Measurements from ENCODE around the gene ARL11.

The ARL11 gene

DNA sequence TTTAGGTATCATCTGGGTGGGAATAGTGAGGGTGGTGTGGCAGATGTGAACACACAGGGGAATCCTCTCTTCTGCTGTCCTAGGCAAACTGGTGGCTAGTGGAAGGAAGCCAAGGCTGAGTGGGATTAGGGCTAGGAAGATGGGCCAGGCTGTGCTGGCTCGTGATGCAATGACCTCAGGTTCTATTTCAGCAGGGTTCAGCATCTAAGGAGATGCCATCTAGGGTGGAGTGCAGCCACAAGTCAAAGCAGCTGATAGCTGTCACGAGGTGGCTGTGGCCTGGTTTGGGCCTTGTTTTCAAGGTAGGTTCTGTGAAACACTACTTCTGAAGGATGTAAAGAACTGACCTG, 21.6 kb downstream of the ARL11 start:
- no peak for DNase-seq

DNA sequence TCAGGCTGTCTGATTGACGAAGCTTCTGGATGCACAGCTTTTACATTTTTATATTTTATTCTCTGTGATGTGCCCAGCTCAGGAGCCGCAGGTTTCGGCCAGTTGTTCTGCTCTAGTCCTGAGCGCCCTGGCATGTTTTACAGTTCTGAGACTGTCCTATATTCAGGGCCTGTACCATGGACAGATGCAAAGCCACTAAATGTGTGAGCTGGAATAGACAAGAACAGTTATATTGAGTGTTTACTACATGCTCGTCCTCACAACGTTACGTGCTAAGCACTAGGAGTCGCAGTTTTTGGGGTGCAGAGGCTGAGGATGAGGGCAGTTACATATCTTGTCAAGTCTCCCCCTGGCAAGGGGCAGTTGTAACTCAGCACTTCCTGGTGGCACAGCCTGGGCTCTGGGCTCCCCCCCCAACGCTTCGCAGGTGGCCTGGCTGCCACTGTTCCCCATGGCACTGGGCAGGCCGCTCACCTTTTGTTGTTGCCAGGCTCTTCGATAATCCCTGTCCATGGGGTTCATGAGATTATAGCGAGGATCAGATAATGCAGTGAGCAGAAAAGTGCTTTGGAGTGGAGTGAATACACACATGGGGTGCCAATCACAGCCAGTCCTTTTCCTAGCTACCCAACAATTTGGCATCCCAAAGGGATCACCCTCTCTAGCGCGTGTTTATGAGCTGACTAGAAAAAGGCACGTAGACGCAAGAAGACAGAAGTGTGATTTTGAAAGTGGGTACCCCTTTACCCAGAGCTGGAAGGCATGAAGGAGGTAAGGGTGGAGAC, 23.5 kb downstream of the ARL11 start:
- DNase-seq = no peak

DNA sequence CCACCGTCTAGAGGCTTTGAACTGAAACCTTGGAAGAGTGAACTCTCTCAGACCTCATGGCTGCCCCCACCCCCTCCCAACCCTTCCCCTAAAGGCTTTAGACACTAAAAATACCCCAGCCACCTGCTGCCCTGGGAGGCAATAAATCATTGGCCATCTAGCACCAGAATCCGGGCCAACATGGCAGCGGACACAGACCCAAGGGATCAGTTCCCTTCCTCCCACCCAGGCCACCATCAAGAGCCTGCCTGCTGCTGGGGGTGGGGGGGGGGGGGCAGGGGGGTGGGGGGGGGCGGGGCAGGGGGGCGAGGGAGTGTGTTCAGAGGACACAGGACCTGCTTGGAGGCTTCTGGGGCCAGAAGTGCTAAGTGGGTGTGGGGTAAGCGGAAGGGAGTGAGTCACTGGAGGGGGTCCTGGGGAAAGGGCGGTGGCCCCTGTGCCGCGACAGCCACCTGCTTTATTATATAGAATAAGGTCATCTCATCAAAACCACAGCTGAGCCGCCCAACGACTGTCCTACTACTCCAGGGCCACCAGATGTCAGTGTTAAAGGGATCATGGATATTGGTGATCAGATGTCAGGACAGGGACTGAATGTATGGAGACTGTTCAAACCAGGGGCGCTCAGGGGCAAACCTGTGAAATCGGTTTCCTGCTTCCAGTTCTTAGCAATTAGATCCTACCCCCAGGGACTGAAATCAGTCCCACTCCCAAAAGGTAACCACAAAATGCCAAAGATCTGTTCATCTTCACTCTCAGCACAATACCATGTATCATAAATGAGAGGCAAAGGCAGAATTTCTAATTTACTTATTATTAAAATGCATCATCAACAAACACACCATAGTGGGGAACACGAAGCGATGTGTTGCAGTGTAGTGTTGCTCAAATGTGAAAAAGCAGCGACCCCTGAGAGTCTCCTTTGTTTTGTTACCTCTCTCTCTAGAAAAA, 24.3 kb downstream of the ARL11 start:
- DNase-seq = peak; percentile 50

DNA sequence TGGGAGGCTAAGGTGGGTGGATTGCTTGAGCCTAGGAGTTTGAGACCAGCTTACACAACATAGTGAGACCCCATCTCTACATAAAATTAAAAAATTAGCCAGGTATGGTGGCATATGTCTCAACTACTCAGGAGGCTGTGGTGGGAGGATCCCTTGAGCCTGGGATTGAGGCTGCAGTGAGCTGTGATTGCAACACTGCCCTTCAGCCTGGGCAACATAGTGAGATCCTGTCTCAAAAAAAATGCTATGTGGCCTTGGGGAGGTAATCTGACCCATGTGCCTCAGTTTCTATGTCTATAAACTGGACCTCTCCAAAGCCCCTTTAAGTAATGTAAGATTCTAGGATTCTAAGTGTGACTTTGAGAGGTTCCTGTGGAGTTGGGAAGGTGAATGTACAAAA, 25.2 kb downstream of the ARL11 start:
- no peak for DNase-seq

DNA sequence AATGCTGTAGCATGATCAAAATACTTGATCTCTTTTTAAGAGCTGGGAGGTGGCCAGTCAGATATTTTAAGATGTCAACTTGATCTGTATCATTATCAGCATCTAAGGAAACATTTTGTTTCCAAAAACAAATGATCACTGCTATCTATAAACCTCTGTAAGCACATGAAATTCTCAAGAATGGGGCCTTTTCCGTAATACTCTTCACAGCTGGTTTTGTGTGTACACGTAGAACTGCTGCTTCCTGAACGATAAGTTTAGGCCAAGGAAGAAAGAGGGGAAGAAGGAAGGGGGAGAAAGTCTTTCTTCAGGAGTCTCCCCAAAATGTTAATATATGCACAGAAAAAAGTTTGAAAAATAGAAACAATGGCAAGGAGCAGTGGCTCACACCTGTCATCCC, 25.7 kb downstream of the ARL11 start:
- no peak for DNase-seq

DNA sequence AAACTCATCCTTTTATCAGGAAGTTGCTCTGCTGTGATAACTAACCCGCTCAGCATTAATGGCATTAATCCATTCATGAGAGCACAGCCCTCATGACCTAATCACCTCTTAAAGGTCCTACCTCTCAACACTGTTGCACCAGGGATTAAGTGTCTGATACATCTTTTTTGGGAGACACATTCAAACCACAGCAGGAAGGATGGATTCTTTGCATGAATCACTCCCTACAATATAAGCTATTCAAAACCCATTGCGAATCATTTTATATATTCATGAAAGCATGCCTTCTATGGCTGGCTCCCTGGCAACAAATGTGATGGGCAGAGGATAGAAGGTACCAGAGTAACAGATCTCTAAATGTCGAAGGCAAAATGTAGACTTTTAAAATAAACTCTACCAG, 27.6 kb downstream of the ARL11 start:
- DNase-seq = peak; percentile 61

DNA sequence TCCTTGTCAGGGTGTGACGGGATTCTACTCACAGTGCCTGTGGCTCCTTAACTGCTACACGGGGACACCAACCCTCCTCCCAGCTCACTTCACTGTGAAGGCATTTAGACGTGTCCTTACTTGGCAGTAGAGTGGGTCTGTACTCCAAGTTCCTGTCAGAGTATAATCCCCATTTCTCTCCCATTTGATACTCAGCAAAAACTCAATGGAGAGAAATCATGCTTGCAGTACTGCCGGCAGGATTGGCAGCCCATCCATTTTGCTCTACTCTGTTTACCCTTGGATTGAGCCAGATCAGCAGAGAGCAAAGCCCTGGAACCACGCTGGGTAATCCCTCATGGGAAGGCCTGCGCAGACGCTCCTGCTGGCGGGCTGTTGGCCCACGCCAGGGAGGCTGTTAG, 28.9 kb downstream of the ARL11 start:
- DNase-seq = no peak

DNA sequence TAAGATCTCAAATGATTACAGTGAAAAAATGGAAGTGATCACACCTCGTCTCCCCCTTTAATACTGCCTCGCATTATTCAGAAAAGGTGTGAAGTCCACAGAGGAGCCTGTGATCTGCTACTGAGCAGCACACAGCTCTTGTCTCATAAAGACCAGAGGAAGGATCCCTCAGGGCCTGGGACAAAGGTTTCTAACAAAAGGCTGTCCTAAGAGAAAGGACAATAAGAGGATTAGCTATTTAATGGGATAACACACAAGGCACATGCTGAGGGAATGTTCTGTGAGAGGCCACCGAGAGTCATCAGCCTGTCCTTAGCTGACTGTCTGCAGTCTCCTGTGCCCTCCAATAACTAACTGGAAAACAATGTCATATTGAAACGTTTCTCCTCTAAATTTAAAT, 36.3 kb downstream of the ARL11 start:
- no peak for DNase-seq

DNA sequence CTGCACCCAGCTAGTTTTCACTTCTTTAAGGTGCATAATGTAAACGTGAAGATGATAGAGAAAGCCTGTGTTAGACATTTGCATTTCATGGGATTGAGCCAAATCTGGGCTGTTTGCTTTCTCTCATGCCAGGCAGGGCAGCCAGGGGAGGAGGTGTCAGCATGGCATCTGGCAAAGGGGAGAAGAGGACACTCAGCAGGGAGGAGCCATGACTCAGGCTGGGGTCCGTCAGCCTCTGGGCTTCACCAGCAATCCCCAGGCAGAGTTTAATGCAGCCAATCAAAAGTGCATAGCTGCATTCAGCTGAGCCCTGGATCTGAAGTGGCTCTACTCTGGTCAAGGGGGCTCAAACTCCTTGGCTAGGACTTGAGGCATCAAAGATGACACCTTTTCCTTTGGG, 39.5 kb downstream of the ARL11 start:
- DNase-seq = no peak

DNA sequence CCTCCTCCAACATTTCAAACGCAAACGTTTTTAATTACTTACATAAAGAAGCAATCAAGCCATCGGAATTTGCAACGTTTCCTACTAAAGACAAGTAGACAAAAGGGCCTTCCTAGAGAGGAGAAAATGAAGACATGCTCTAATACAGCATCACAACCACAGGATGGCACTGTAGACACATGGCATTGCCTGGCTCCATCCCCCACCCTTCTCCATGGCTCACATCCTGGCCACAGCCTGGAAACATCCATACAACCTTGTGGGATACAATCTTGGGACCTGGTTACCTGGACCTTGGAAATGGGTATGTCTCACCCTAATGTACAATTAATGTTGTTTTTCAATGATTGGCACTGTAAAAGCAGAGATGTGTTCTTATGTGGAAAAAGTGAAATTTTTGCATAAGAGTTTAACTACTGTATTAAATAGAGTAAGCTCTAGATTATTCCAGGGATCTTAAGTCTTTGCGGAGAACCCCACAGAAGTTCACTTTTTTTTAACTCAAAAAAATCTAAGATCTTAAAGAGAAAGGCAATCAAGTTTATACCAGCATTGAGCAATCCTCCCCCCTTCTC, 41.5 kb downstream of the ARL11 start:
- DNase-seq = peak; percentile 70

DNA sequence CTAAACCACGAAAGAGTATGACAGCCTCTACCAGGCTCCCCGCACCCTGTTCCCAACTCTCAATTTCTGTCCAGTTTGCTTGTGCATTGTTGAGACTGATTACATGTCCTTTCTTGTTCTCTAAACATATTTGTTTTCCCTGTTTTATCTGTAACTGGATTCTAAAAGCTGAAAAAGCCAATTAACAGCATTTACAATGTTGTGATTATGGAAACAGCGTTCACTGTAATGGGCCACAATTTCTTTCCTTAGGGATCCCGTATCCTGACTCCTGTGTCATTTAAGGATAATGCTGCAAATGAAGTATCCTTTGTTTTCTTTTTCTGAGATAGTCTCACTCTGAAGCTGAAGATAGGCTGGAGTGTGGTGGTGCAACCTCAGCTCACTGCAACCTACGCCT, 42.5 kb downstream of the ARL11 start:
- no peak for DNase-seq

DNA sequence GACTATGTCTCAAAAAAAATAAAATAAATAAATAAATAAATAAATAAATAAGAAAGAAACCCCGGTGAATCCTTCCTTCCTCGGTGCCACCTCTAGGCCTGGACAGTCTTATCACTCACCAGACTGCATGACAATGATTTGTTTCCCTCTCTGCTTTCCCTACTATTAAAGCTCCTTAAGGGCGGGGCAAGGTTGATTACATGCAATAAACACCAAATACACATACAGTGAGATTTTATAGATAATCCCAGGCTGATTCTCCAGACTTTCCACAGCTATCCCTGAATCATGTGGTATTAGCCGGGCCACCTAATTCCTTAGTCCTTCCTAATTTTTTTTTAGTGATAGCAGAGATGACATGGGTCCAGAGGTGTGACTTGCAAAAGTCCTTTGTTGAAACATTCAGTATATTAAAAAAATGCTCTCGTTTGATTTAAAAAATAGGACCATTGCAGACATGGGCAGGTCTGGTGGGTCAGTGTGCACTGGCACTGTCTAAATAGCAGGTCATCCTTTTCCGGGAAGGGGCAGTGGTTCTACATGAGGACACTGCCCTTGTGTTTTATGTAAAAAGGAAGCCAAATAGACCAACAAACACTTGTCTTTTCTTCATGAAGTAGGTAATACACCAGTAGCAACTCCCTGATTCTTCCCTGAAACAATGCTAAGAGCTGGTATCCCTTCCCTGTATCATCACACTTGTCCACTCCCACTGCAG, 48.4 kb downstream of the ARL11 start:
- DNase-seq = no peak

DNA sequence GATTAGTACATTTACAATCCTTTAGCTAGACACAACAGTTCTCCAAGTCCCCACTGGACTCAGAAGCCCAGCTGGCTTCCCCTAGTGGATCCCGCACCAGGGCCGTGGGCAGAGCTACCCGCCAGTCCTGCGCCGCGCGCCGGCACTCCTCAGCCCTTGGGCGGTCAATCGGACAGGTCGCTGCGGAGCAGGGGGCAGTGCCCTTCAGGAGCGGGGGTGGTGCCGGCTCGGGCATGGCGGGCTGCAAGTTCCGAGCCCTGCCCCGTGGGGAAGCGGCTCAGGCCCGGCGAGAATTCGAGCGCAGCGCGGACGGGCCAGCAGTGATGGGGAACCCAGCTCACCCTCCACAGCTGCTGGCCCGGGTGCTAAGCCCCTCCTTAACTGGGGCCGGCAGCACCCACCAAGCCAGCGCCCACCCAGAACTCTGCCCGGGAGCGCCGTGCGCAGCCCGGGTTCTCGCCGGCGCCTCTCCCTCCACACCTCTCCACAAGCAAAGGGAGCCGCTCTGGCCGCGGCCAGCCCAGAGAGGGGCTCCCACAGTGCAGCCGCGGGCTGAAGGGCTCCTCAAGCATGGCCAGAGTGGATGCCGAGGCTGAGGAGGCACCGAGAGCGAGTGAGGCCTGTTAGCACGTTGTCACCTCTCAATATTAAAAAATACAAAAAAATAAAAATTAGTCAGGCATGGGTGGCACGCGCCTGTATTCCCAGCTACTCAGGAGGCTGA, 50.0 kb downstream of the ARL11 start:
- DNase-seq = no peak

DNA sequence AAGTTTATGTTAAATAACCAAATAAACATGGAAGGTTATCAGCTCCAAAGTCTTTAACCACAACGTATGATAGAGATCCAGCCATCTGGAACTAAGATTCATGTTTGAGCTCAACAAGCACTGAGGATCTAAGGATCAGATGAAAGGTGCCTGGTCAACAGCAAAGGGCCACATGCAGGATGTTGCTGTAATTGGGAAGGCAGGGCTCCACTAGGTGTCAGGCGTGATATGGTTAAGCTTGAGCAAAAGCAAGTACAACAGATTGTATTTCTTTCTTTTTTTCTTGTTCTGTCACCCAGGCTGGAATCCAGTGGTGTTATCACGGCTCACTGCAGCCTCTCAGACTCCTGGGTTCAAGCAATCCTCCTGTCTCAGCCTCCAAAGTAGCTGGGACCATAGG, 50.9 kb downstream of the ARL11 start:
- no peak for DNase-seq

DNA sequence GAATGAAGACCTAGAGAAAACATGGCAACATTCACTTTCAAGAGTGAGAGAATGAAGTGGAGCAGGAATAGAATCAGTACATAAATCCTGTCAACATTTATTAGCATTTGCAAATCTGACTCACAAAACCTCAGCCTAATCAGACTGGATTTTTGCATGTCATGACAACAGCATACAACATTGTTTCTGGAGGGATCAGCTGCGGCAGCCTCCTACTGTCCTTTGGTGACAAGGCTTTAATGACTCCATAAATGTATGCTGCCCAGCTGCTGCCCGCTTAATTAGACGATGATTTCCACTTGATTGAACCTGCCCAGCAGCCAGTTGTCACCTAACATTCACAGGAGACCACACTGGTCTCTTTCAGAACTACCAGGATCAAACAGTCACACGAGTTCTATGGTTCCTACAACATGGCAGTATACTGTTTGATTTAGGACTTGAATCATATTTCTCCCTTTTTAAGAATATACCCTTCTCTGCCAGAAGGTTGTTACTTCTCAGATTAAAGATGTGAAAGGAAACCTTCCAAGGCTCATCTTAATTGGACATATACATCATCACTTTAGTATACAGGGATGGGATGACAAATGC, 53.6 kb downstream of the ARL11 start:
- peak; percentile 58 for DNase-seq

All from fibroblast of skin of right biceps (primary cell).